ENCODE results near the gene SLC5A4.

Gene SLC5A4

DNA sequence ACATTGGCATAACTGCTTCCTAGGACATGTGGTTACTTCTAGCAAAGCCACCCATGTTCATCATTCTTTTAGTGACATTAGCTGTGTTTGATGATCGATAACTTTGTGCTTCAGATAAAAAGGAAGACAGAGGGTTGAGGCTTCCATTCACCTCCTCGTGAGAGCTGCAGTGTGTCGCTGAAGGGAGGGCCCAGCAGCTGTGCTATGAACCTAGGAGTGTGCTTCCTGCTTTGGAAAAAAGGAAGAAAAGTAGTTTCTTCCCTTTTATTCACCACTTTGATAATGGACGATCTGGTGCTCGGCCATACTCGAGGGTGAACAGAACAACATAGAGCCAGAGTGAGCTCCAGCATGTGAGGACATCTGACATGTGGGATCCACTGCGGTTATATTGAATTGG lies 44.1 kb downstream of the SLC5A4 start:
- no peak overlapping the region for H3K4me3 Mint-ChIP-seq
- no peaks in the 10 kb centered on the region for H3K36me3 Mint-ChIP-seq (ENCODE audit: low read depth)
- no peak overlapping the region for H3K27ac Mint-ChIP-seq
- peaks cover 9% of the 10 kb centered on the region for H3K27me3 Mint-ChIP-seq (ENCODE audit: low read depth)
- H3K4me1 Mint-ChIP-seq (ENCODE audit: low read depth), result peaks cover 7% of the 10 kb centered on the region
- no peaks in the 10 kb centered on the region for H3K9me3 Mint-ChIP-seq

DNA sequence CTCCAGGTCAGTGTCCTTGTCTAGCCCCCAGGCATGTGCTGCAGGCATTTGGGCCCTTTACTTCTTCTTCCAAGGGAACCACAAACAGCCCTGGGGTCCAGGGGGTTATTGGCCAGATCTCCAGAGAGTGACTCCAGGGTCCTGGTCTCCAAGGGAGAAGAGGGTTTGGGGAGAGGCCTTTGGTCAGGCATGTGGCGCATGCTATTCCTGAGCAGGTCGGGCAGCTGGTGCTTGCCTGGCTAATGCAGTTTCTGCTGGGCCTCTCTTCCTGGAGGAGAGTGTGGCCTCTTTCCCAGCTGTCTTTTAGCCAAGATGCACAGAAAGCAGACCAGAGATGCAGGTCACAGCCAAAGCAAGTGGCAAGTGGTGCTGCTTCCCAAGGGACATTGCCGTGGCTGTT lies 46.5 kb downstream of the SLC5A4 start:
- H3K4me3 Mint-ChIP-seq, result no peak overlapping the region
- H3K9me3 Mint-ChIP-seq, result no peaks in the 10 kb centered on the region
- H3K4me1 Mint-ChIP-seq (ENCODE audit: low read depth), result peaks cover 13% of the 10 kb centered on the region
- no peaks in the 10 kb centered on the region for H3K36me3 Mint-ChIP-seq (ENCODE audit: low read depth)
- peaks cover 14% of the 10 kb centered on the region for H3K27me3 Mint-ChIP-seq (ENCODE audit: low read depth)
- H3K27ac Mint-ChIP-seq, result no peak overlapping the region

DNA sequence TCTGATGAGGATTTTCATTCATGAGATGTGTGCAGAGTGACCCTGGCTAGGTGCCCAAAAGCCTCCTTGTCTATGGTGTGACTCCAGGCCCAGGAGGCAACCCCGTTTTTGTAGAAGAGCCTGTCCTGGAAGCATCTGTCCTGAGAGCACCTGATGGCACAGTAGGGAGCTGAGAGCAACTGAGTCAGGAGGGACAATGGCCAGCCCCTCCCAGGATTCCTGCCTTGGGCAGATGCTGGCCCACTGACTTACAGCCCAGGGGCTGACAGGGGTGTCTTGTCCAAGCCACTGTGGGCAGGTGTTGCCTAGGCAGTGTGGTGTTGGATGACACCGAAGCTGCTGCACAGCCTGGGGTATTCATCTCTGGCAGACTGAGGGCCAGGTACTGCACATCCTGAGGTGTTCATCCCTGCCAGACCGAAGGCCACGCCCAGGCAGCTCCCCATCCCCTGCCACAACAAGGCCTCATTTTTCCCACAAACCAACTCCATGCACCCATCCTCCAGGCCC lies 47.1 kb downstream of the SLC5A4 start:
- Mint-ChIP-seq H3K9me3 (no peaks in the 10 kb centered on the region), H3K4me3 (no peak overlapping the region), H3K36me3 (ENCODE audit: low read depth) (no peaks in the 10 kb centered on the region), H3K27ac (no peak overlapping the region), H3K27me3 (ENCODE audit: low read depth) (peaks cover 21% of the 10 kb centered on the region), H3K4me1 (ENCODE audit: low read depth) (peaks cover 15% of the 10 kb centered on the region)

DNA sequence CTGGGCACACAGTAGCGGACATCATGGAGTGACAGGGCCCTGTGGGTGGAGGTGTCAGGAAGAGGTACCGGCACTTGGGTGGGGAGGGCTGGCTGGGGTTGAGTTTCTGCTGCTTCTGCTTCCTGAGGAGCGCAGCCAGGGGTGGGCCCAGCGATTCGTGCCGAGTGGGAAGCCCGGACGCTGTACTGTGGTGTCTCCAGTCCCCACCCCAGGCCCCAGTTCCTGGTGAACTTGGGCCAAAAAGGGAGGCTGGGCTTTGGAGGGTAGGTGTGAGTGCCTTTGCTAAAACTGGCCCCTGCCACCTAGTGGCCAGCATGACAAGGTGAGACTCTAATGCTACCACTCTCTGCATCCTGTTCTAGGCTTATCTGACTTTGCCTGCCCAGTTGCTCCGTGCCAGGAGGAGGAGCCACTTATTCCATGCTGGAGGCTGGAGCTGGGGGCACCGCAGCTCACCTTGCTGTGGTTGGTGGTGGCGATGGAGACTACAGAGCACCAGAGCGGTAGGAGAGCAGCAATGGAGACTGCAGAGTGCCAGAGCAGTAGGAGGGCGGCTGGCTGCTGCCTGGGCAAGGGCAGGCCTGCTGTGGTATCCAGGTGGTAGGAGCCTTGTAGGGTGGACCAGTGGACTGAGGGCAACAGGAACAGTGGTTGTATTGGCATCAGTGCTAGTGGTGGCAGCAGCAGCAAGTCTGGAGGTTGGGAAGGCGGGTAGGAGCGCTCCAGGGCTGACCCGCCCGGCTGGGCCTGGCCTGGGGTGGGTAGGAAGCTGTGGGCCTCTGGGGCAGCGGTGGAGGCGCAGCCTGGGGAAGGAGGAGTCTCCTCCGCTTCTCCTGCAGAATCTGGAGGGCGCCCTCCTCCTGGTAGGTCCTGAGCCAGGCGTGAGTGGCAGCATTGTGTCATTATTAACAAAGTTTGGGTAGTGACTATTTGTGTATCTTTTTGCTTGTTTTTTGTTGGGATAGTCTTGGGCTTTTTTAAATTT lies 48.1 kb downstream of the SLC5A4 start:
- H3K27ac Mint-ChIP-seq, result no peak overlapping the region
- no peak overlapping the region for H3K4me3 Mint-ChIP-seq
- H3K27me3 Mint-ChIP-seq (ENCODE audit: low read depth), result peaks cover 29% of the 10 kb centered on the region
- H3K4me1 Mint-ChIP-seq (ENCODE audit: low read depth), result peaks cover 20% of the 10 kb centered on the region
- no peaks in the 10 kb centered on the region for H3K9me3 Mint-ChIP-seq
- no peaks in the 10 kb centered on the region for H3K36me3 Mint-ChIP-seq (ENCODE audit: low read depth)

DNA sequence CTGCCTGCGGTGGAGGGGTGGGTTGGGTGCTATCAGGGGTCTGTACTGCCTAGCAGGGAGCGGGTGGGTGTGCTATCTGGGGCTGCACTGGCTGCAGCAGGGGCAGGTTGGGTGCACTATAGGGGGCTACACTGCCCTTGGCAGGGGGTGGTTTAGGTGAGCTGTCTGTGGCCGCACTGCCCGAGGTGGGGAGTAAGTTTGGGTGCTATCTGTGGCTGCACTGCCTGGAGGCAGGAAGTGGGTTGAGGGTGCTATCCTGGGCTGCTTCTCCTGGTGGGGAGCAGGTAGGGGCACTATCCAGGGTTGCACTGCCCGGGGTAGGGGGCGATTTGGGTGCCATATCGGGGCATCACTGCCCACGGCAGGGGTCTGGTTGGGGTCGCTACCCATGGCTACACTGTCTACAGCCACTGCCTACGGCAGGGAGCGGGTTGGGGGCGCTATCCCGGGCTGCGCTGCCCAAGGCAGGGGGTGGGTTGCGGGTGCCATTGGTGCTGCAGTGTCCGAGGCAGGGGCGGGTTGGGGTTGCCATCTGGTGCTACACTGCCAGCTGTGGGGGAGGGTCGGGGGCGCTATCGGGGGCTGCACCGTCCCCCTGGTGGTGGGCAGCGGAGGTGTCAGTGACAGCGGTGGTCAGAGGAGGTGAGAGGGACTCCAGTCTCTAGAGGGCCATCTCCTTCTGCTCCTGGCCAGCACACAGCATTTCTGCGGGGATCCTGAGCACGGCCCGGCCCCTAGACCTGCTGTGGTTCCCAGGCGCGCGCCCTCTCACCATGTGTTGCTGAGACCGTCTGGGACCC lies 49.0 kb downstream of the SLC5A4 start:
- peaks cover 31% of the 10 kb centered on the region for H3K27me3 Mint-ChIP-seq (ENCODE audit: low read depth)
- no peak overlapping the region for H3K4me3 Mint-ChIP-seq
- H3K4me1 Mint-ChIP-seq (ENCODE audit: low read depth), result peaks cover 21% of the 10 kb centered on the region
- H3K36me3 Mint-ChIP-seq (ENCODE audit: low read depth), result no peaks in the 10 kb centered on the region
- no peak overlapping the region for H3K27ac Mint-ChIP-seq
- no peaks in the 10 kb centered on the region for H3K9me3 Mint-ChIP-seq

DNA sequence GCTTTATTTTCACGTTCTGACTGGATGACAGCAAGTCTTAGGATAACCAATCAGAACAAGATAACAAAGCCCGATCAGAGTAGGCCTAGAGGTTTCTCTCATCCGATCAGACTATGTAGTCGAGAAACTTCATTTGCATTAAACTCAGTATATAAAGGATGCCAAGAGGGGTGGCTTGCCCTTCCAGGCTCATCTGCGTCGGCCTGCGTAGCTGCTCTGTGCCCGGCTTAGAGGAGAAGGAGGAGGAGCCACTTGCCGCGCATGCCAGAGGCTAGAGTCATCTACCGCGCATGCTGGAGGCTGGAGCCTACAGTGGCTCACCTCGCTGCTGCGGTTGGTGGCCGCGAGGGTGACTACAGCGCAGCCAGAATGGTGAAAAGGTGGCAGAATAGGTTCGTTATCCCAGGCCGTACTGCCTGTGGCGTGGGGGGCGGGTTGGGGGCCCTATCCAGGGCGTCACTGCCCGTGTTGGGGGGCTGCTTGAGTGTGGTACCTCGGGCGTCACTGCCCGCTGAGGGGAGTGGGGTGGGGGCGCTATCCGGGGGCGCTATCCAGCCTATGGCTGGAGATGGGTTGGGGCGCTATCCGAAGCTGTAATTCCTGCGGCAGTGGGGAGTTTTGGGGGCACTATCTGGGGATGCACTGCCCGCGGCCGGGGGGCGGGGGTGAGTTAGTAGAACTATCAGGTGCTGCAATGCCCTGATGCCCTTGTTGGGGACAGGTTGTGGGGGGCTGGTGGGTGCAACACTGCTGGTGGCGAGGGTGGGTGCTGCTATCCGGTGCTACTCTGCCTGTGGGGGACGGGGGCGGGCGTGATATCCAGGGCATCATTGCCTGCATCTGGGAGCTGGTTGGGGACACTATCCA lies 50.1 kb downstream of the SLC5A4 start, which contains the start of gene RFPL2:
Gene RFPL2 (minus strand): TSS at position 218 of the 867 bp plus-strand sequence. CDS start 2,622 bp downstream, outside the sequence.
- peak within 1 kb of the TSS; percentile 66 for H3K4me3 Mint-ChIP-seq
- H3K9me3 Mint-ChIP-seq, result no peaks in the 10 kb centered on the region
- H3K27ac Mint-ChIP-seq, result no peak within 1 kb of the TSS
- H3K4me1 Mint-ChIP-seq (ENCODE audit: low read depth), result peaks cover 30% of the 10 kb centered on the region
- H3K36me3 Mint-ChIP-seq (ENCODE audit: low read depth), result peaks cover 1% of the 10 kb centered on the region
- peaks cover 31% of the 10 kb centered on the region for H3K27me3 Mint-ChIP-seq (ENCODE audit: low read depth)

DNA sequence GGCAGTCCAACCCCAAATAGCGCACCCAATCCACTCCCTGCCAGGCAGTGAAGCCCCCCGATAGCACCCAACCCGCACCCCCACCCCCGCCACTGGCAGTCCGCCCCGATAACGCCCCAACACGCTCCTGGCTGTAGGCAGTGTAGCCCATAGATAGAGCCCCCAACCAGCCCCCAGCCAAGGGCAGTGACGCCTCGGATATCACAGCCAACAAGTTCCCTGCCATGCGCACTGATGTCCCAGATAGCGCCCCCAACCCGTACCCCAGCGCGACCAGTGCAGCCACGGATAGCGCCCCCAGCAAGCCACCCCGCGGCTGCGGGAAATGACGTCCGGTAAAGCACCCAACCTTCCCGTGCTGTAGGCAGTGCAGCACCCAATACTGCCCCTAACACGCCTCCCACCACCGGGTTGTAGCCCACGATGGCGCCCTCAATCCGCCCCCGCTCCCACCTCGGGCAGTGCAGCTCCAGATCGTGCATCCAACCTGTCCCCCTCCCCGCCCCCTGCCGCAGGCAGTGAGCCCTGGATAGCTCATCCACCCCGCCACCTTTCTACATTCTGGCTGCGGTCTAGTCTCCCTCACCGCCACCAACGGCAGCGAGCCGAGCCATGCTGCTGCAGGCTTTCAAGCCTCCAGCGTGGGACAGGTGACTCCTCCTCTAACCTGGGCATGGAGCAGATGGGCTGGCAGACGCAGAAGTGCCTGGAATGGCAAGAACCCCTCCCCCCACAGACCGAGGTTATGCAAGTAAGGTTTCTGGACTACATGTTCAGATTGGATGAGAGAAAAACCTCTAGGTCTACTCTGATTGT lies 50.9 kb downstream of the SLC5A4 start:
- peak overlapping the region; percentile 66 for H3K4me3 Mint-ChIP-seq
- H3K27ac Mint-ChIP-seq, result no peak overlapping the region
- no peaks in the 10 kb centered on the region for H3K9me3 Mint-ChIP-seq
- H3K4me1 Mint-ChIP-seq (ENCODE audit: low read depth), result peaks cover 28% of the 10 kb centered on the region
- H3K36me3 Mint-ChIP-seq (ENCODE audit: low read depth), result peaks cover 1% of the 10 kb centered on the region
- peaks cover 28% of the 10 kb centered on the region for H3K27me3 Mint-ChIP-seq (ENCODE audit: low read depth)

DNA sequence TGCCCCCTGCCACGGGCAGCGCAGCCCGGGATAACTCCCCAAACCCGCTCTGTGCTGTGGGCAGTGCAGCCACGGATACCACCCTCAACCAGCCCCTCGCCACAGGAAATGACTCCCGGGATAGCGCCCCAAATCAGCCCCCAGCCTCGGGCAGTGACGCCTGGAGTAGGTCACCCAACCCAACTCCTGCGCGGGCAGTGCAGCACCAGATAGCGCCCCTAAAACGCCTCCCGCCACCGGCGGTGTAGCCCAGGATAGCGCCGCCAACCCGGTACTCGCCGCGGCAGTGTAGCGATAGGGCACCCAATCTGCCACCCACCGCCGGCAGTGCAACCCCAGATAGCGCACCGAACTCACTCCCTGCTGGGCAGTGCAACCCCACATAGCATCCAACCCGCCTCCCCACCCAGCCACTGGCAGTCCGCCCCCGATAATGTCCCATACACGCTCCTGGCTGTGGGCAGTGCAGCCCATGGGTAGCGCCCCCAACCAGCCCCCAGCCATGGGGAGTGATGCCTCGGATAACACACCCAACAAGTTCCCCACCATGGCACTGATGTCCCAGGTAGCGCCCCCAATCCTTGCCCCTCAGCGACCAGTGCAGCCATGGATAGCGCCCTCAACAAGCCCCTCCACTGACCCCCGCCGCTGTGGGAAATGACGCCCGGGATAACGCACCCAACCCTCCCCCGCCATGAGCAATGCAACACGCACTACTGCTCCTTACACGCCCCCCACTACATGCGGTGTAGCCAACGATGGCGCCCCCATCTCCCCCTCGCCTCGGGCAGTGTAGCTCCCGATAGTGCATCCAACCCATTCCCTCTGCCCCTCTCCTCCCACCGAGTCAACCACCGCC lies 51.7 kb downstream of the SLC5A4 start:
- no peak overlapping the region for H3K27ac Mint-ChIP-seq
- H3K4me1 Mint-ChIP-seq (ENCODE audit: low read depth), result peaks cover 28% of the 10 kb centered on the region
- no peaks in the 10 kb centered on the region for H3K9me3 Mint-ChIP-seq
- peaks cover 33% of the 10 kb centered on the region for H3K27me3 Mint-ChIP-seq (ENCODE audit: low read depth)
- H3K4me3 Mint-ChIP-seq, result peak overlapping the region; percentile 58
- peaks cover 1% of the 10 kb centered on the region for H3K36me3 Mint-ChIP-seq (ENCODE audit: low read depth)

DNA sequence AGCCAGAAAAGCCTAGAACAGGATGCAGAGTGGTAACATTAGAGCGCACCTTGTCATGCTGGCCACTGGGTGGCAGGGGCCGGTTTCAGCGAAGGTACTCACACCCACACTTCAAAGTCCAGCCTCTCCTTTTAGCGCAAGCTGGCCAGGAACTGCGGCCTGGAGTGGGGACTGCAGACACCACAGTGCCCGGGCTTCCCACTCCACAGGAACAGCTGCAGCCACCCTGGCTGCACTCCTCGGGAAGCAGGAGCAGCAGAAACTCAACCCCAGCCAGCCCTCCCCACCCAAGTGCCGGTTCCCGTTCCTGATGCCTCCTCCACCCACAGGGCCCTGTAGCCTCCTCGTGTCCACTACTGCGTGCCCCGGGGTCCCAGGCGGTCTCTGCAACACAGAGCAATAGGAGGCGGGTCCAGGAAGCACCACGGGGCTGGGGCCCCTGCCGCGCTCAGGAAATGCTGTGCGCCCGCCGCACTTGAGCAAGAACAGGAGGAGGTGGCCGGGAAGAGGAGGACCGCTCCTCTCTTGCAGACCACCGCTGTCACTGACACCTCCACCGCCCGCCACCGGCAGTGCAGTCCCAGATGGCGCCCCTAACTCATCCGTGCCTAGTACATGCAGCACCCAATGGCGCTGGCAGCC lies 52.5 kb downstream of the SLC5A4 start:
- Mint-ChIP-seq H3K36me3 (ENCODE audit: low read depth) (peaks cover 1% of the 10 kb centered on the region), H3K27ac (peak overlapping the region; percentile 12), H3K4me3 (peak overlapping the region; percentile 50), H3K9me3 (no peaks in the 10 kb centered on the region), H3K27me3 (ENCODE audit: low read depth) (peaks cover 33% of the 10 kb centered on the region), H3K4me1 (ENCODE audit: low read depth) (peaks cover 28% of the 10 kb centered on the region)

DNA sequence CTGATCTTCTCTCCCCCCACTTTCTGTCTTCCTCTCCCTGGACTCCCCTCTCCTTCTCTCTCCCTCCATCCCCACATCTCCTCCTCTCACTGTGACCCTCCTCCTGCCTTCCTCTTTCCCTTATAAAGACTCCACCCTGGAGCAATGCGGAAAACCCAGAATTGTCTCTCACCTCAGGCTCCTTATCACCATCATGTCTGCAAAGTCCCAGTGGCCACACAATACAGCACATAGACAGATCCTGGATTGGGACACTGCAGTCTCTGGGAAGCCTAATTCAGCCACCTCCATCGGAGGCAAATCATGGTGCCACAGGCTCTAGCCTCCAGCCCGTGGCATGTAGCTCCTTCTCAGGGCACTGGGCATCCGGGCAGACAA lies 53.0 kb downstream of the SLC5A4 start:
- Mint-ChIP-seq H3K36me3 (ENCODE audit: low read depth) (peaks cover 1% of the 10 kb centered on the region), H3K4me1 (ENCODE audit: low read depth) (peaks cover 28% of the 10 kb centered on the region), H3K27ac (peak overlapping the region; percentile 12), H3K4me3 (peak overlapping the region; percentile 11), H3K9me3 (no peaks in the 10 kb centered on the region), H3K27me3 (ENCODE audit: low read depth) (peaks cover 33% of the 10 kb centered on the region)

DNA sequence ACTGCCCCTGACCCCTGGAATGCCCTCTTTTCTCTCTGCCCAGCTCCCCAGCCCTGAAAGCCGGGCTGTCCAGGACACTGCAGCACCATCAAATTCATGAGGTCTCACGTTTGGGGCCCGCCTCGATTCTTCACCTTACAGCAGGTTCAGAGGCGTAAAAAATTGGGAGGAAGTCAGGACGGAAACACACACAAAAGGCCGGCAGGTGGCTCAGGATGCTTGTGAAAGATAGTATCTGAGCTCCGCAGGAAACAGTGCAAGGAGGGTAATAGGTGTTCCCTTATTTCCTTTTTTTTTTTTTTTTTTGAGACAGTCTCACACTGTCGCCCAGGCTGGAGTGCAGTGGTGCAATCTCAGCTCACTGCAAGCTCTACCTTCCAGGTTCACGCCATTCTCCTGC lies 54.4 kb downstream of the SLC5A4 start:
- no peak overlapping the region for H3K27ac Mint-ChIP-seq
- peaks cover 21% of the 10 kb centered on the region for H3K4me1 Mint-ChIP-seq (ENCODE audit: low read depth)
- peaks cover 44% of the 10 kb centered on the region for H3K27me3 Mint-ChIP-seq (ENCODE audit: low read depth)
- H3K9me3 Mint-ChIP-seq, result no peaks in the 10 kb centered on the region
- H3K36me3 Mint-ChIP-seq (ENCODE audit: low read depth), result peaks cover 1% of the 10 kb centered on the region
- H3K4me3 Mint-ChIP-seq, result no peak overlapping the region

DNA sequence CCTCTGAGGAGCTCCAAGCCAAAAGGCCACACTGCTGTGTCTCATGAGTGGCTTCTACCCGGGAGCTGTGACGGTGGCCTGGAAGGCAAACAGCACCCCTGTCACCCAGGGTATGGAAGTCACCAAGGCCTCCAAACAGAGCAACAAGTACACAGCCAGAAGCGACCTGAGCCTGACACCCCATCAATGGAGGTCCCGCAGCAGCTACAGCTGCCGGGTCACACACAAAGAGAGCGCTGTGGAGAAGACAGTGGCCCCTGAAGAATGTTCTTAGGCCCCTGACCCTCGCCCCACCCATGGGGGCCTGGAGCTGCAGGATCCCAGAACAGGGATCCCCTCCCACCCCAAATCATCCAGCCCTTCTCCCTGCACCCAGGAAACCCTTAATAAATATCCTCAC lies 55.2 kb downstream of the SLC5A4 start:
- no peaks in the 10 kb centered on the region for H3K9me3 Mint-ChIP-seq
- peaks cover 21% of the 10 kb centered on the region for H3K4me1 Mint-ChIP-seq (ENCODE audit: low read depth)
- no peak overlapping the region for H3K4me3 Mint-ChIP-seq
- peaks cover 46% of the 10 kb centered on the region for H3K27me3 Mint-ChIP-seq (ENCODE audit: low read depth)
- peaks cover 1% of the 10 kb centered on the region for H3K36me3 Mint-ChIP-seq (ENCODE audit: low read depth)
- no peak overlapping the region for H3K27ac Mint-ChIP-seq

Data from T-helper 1 cell treated with Interleukin-12 subunit alpha and Interleukin-12 subunit beta and Interleukin-4 antibody, amounts not matched to agents 30 μg/mL and 1 μg/mL, for 36 hours (primary cell).